Measurements from ENCODE around the gene OR5B2.
"Not testable (repeated sequence)": the region's sequence is repeated elsewhere in the genome, so short reads cannot be mapped to it uniquely, and the experiment has no call there.

The OR5B2 gene

DNA sequence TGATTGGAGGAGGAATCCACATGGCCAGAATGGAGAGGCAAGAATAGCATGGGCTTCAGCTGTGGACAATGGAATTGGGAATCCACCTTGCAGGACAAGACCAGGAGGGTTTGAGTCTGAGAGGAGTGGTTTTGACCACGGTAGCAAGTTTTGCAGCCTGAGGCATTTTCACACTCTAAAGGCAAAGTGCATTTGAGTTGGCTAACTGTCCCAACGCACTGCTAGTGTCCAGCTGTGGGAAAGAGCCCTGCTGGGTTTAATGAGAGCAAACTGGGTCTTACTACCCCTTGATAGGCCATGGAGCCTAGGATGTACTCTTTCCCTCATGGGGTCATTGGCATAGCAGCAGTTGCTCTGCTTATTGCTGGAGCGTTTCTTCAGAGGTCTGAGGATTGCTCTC is at the start of gene OR5B2:
TSS of gene OR5B2 (minus strand) at position 101 of the 400 bp plus-strand sequence. CDS start 4,860 bp downstream, outside the sequence.
- DNase-seq: no peak

DNA sequence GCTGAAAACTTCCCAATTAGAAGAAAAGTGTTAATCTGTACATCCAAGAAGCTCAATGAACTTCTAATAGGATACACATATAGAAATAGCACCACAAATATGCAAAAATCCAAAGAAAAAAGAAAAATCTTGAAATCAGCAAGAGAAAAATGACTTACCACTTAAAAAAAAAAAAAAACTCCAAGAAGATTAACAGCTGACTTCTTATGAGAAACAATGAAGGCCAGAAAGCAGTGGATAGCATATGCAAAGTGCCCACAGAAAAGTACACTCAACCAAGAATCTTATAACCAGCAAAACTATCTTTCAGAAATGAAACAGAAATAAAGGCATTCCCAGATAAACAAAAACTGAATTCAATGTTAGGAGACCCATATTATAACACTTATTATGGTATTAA is 44.0 kb upstream of the OR5B2 start:
- no peak for DNase-seq

DNA sequence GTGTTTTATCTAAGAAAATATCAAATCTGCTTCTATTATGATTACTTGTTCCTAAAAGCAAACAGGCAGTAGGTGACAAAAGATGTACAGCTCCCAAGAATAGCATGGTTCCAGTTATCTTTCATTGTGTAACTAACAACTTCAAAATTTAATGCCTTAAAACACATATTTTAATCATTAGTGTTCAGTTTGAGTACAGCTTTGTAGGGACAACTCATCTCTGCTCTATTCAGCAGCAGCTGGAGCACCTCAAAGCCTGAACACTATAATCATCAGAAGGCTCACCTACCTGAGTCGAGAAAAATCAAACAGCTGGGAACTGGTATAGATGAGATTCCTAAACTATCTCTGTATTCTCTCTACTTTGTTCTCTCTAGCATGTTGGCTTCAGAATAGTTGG is 38.4 kb upstream of the OR5B2 start:
- no peak for DNase-seq

DNA sequence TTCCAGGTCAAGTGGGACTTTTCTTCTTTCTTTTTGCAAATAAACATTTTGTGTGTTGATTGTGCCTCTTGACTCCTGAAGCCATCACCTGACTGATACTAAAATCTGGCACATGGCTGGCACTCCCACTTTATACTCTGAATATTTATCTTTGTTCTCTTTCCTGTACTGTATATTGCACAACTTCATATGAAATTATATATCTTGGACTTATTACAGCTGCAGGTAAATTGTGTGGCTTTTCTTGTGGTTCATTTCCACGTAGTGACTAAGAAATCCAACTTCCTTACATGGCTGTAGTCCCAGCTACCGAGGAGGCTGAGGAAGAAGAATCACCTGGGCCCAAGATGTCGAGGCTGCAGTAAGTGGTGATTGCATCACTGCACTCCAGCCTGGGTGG is 37.8 kb upstream of the OR5B2 start:
- no peak for DNase-seq

DNA sequence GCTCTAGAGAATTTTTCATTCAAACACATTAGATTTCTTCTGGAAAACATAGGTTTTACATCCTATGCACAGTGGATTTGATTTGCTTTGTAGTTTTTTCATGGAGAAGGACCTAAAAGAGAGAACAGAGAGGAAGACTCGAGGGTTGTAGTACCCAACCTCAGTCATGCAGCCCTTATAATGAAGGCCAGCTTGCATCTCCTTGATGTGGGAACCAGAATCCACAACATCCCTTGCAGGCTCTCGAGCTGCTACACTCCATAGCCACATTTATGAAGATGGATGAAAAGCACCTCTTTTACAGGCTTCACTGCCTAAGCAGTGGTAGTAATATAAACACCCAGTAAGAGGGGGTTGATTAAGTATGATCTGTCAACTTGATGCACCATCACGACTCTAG is 23.7 kb upstream of the OR5B2 start:
- DNase-seq: no peak

DNA sequence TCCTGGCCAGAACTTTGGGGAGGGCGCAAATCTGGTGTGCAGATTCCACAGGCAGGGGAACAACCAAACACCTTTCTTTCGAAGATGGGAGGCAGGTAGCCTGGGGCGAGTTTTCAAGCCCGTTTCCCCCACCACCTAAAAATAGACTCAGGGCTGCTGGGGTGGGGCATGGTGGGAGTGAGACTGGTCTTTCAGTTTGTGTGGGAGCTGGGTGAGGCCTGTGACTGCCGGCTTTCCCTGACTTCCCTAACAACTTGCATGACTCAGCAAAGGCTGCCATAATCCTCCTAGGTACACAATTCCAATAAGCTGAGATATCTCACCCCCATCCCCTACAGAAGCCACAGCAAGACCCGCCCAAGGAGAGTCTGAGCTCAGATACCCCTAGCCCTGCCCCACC is 18.4 kb upstream of the OR5B2 start:
- DNase-seq: no peak

DNA sequence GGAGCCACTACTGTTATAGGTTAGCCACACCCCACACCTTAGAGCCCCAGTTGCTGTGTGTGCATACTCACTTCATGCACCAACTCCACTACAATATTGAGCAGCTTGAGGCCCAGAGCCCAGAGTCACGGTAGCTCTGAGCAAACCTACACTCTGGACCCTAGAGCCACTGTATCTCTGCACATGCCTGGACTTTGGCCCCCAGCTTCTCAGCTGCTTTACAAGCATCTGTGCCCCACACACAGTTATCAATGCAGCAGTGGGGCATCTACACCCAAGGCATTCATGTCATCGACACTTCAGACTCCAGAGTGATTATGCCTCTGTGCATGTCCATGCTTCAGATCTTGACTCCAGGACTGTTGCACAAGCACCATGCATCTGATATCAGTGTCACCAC is 16.4 kb upstream of the OR5B2 start:
- no peak for DNase-seq

DNA sequence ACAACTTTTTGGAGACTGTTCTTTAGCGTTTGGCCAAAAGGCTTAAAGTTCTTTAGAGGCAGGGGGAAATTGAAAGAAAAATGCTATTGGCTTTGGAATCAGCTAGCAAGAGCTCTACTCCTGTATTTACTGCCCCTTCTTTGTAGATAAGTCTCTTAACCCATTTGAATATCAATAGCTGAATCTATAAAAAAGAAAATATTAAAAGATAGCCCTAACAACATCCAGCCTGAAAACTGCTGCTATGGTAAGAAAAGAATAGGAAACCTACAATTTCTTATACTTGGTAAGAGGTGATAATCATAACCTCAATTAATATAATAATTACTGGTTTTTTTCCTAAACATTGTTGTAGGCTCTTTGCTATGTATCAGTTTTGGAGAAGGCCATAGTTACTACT is 14.2 kb upstream of the OR5B2 start, which contains the start of gene OR5B12:
TSS of gene OR5B12 (minus strand) at position 101 of the 400 bp plus-strand sequence. CDS start 2,085 bp downstream, outside the sequence.
- no peak for DNase-seq

DNA sequence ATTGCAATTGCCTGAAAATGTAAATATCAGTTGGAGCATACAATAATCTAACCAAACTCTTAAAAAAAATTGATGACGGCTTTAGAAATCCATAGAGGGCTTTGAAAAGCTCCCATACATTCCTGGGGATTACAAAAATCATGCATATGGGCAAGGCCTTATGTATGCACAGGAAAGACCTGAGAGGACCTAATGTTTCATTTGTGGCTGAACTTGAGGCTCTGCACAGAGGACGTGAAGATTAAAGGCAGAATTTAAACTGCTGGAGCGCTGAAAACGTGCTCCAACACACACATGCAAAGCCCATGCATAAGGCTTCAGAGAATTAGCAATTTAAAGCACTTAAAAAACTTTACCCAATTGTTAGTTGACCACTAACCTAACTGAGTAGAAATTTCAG is 10.6 kb upstream of the OR5B2 start:
- DNase-seq: no peak

DNA sequence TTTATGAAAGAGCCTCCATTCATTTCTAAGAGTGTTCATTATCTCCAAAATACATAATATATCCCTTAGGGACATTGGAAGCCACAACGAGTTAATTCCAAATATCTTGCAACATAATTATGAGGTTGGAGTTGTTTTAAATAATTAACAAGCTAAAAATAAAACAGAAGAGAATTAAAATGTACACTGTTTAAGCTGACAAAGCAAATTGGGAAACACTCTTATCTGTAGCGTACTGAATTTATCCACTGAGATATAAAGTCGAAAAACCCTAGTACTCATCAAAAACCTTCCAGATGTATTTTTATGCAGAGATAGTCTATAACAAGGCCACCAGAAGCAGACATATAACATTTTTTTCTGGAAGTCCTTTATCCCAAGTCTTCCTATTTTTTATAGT is 6.3 kb upstream of the OR5B2 start:
- DNase-seq: no peak

DNA sequence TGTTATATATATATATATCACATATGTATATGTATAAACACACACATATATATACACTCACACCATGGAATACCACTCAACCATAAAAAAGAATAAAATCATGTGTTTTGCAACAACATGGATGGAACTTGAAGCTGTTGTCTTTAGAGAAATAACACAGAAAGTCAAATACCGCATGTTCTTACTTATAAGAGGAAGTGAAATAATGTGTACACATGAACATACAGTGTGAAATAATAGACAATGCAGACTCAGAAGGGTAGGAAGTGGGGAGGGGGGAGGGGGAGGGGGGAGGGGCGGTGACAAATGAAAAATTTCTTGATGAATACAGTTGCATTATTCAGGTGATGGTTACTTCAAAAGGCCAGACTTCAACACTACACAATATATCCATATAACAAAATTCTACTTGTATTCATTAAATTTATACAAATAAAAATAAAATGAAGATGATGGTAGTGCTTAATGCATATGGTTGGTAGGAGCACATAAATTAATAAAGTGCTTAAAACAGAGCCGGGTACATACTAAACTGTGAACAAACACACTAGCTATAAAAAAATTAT is 5.8 kb upstream of the OR5B2 start:
- no peak for DNase-seq

DNA sequence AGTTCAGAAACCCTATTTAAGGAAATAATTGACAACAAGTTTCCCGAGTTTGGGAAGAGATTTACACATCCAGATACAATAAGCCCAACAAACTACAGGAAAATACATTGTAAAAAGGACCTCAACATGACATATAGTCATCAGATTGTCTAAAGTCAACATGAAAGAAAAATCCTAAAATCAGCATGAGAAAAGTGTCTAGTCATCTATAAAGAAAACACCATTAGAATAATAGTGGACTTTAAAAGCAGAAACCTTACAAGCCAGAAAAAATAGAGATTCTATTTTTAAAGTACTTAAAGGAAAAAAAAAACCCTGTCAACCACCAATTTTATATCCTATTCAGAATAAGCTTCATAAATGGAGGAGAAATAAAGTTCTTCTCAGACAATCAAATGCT is 1.4 kb upstream of the OR5B2 start:
- DNase-seq: no peak

DNA sequence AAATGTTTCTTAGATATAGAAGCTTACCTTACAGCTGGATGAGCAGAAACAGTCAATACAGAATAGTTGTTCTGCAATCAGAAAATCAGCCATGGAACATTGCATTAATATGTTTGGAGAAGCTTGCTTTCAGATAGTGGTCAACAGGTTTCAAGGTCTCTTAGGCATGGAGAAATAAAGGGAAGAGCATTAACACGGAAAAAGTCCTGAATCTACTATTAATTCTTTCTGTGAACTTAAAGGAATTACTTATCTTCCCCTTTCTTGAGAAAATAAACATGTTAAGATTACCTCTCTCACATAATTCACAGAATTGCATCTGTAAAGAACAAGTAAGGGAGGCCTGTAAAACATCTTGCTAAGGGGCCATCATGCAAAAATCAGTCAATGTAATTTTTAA is 21.1 kb downstream of the OR5B2 start, which contains the start of gene OR5B3:
TSS of gene OR5B3 (minus strand) at position 101 of the 400 bp plus-strand sequence. CDS start 3,465 bp downstream, outside the sequence.
- DNase-seq: no peak

DNA sequence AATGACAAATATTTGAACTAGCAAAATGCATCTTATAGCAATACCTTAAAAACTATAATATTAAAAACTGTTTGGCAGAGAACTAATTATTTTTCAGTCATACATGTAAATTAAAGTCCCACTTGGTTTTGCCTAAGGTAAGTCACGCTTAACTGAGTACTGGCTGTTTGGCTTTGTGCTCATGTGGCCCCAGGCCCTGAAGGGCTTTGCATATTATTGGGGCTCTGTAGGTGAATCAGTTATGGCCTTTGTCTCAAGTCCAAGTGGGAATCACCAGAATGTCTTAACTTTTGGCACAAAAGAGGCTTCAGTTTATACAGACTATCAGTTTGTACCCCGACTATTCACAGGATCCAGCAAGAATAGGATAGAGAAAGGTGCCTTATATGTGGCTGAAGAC is 28.3 kb downstream of the OR5B2 start:
- DNase-seq: not testable (repeated sequence)

DNA sequence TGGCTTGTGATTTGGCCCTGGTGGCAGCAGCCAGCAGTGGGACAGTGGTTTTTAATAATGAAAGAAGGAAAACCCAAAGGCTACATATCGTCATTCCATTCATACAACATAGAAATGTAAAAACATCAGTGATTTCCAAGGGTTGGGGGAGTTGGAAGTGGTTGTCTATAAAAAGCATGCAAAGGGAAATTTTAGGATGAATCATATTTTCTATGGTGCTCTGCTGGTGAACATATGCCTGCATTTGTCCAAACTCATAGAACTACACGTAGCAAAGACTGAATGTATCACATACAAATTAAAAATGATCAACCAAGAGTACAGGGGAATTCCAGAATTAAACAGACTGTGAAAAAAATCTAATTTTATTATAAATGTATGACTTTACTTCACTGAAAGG is 32.3 kb downstream of the OR5B2 start:
- DNase-seq: no peak

DNA sequence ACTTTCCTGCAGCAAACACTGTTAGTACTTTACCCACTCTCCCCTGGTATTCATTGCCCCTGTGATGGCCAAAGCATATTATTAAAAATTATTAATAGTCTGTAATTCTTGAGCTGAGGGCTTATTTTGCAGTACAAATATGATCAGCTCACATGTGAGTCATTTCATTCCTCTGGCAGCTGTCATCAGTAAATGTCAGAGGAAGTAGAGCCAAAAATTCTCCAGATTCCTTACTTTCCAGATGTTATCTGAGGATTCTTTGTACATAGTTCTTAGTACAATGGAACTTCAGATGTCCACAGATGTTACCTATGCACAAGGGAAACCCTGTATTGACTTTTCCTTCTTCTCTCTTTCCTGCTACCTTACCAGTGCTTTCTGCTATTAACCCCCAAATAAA is 33.7 kb downstream of the OR5B2 start:
- DNase-seq: no peak

DNA sequence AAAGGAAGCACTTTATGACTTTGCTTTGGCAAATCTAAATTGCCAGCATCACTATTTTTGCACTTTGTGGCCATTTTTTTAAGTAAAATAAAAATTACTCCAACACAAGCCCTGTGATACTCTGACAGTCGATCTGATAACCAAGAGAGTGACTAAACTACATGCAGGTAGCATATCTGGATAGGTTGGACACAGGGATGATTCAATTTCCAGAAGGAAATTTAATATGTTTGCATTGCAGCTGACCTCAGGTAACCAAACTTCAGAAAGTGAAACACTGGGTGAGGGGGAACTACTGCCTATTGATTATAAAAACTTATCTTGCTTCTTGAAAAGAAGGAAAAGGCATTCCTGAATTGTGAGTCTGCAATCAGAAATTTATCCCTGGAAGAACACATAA is 35.2 kb downstream of the OR5B2 start:
- DNase-seq: no peak

DNA sequence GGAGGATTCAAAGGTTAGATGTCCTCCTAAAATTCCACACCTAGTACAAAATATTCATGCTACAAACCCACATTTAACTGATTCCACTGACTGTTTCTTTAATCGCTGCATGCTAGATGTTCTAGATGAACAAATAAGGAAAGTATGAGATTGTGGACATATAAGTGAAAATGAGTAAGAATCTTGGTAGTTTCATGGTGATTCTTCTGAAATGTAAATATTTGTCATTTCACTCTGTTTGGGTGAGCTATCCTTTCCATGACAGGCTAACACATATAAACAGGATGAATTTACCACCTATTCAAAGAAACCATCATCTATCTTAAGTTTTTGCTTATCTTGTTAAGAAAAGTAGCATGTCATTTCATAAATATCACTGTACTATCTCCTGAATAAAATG is 36.0 kb downstream of the OR5B2 start:
- no peak for DNase-seq

DNA sequence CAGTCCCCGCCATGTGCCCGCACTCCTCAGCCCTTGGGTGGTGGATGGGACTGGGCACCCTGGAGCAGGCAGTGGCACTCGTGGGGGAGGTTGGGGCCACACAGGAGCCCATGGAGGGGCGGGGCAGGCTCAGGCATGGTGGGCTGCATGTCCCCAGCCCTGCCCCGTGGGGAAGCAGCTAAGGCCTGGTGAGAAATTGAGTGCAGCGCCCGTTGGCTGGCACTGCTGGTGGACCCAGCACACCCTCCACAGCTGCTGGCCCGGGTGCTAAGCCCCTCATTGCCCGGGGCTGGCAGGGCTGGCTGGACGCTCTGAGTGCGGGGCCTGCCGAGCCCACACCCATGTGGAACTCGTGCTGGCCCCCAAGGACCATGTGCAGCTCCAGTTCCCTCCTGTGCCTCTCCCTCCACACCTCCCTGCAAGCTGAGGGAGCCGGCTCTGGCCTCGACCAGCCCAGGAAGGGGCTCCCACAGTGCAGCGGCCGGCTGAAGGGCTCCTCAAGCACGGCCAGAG is 37.3 kb downstream of the OR5B2 start:
- no peak for DNase-seq

Data from activated CD4-positive, alpha-beta T cell treated with anti-CD3 and anti-CD28 coated beads, Interleukin-2, amount 50 U/mL, for 48 hours (primary cell).